HepG2 (cell line): ENCODE measurements around the gene SNRNP200. TPM values are rescaled to one million over a fixed set of nuclear protein-coding genes. Genes with fewer than 3 reads are reported as not detected.

Experiments used
- ATAC-seq: fragments of 200-7000 bp; cut with Tn5 transposase; 3 replicates; pipeline ENCODE4 v1.9.1; 2020; ENCODE audit warnings: mild to moderate bottlenecking, moderate library complexity
- BruUV-seq: library from RNA; stranded (reverse); fragments of 400-500 nt; replicated peaks from 2 replicates; lab custom pipeline; 2021; lab: Mats Ljungman, UMichigan
- CTCF ChIA-PET: fragments of 300-600 bp; formaldehyde crosslinking; extraction: SDS; loops from one replicate; lab custom pipeline; 2021; ENCODE audit warnings: low total read pairs, inconsistent platforms, low intra/inter-chr PET ratio; lab: Yijun Ruan, JAX
- POLR2A ChIA-PET: fragments of 350-600 bp; sonication (Branson Sonifier 250); formaldehyde crosslinking; loops from one replicate; lab custom pipeline; 2020; ENCODE audit warnings: antibody characterized with exemption, inconsistent platforms; lab: Yijun Ruan, JAX
- DNase-seq: peaks from one replicate; pipeline ENCODE4 v3.0.0-alpha.2; 2015; ENCODE audit warnings: low spot score
- FAIRE-seq: peaks from 3 replicates; lab custom pipeline; 2011; peaks lifted over from hg19 to GRCh38; lab: Jason Lieb, UNC
- H2AFZ ChIP-seq: one replicate; pipeline ENCODE4 v1.6.1; 2011; ENCODE audit warnings: low read length, inconsistent platforms
- H3K27ac ChIP-seq: fragments of 300-600 bp; 3 replicates; pipeline ENCODE4 v1.8.0; 2011; ENCODE audit warnings: mixed run types, mild to moderate bottlenecking, mixed read lengths, low read length, inconsistent platforms; ENCODE audit not compliant: insufficient read depth; ENCODE audit errors: extremely low read length
- H3K27me3 ChIP-seq, 2 experiments: fragments of 200-600 bp in 1 of 2; 2 replicates in 1 of 2; 3 replicates in 1 of 2; pipeline versions ENCODE4 v1.6.0 to v1.8.0; 2011; ENCODE audit warnings: low read length in 2 of 2, mild to moderate bottlenecking in 2 of 2, moderate library complexity in 2 of 2, inconsistent platforms in 1 of 2; ENCODE audit not compliant: insufficient read depth in 2 of 2, control insufficient read depth in 1 of 2
- H3K36me3 ChIP-seq, 2 experiments: fragments of 200-600 bp in 1 of 2; replicated peaks in 1 of 2; 2 replicates in 1 of 2; 3 replicates in 1 of 2; pipeline versions ENCODE4 v1.5.1 to v1.8.0; 2011; ENCODE audit warnings: low read length in 2 of 2, inconsistent platforms in 1 of 2; ENCODE audit not compliant: insufficient read depth in 2 of 2, control insufficient read depth in 1 of 2
- H3K4me1 ChIP-seq: 2 replicates; pipeline ENCODE4 v1.5.1; 2012; ENCODE audit warnings: low read length, inconsistent platforms; ENCODE audit not compliant: insufficient read depth
- H3K4me2 ChIP-seq: 2 replicates; pipeline ENCODE4 v1.6.0; 2011; ENCODE audit warnings: low read depth, low read length, inconsistent platforms
- H3K4me3 ChIP-seq, 3 experiments: fragments of 200-600 bp in 1 of 3; sonication (generic), shearing (Covaris generic) in 1 of 3; replicated peaks in 1 of 3; 2 replicates each; pipeline ENCODE4 v1.5.1; 2011 to 2016; ENCODE audit warnings: low read length in 3 of 3, inconsistent platforms in 2 of 3, low read depth in 2 of 3, mild to moderate bottlenecking in 2 of 3, control low read depth in 1 of 3, mixed read lengths in 1 of 3; ENCODE audit not compliant: insufficient read depth in 1 of 3
- H3K79me2 ChIP-seq: one replicate; pipeline ENCODE4 v1.6.1; 2011; ENCODE audit warnings: low read length, inconsistent platforms; ENCODE audit not compliant: insufficient read depth
- H3K9ac ChIP-seq: 2 replicates; pipeline ENCODE4 v1.6.0; 2011; ENCODE audit warnings: mild to moderate bottlenecking, low read depth, low read length, inconsistent platforms; ENCODE audit not compliant: insufficient read depth
- H3K9me3 ChIP-seq: 2 replicates; pipeline ENCODE4 v1.5.1; 2012; ENCODE audit warnings: mild to moderate bottlenecking, low read length
- H4K20me1 ChIP-seq: 2 replicates; pipeline ENCODE4 v1.6.0; 2011; ENCODE audit warnings: inconsistent platforms, mild to moderate bottlenecking, low read length, moderate library complexity; ENCODE audit not compliant: insufficient read depth
- EP300 ChIP-seq, 3 experiments: sonication (generic) in 1 of 3; formaldehyde crosslinking in 1 of 3; IDR thresholded peaks; 2 replicates each; pipeline versions ENCODE4 v1.5.1 to v1.6.1; 2011 to 2020; ENCODE audit warnings: low read depth in 2 of 3, low read length in 2 of 3, borderline replicate concordance in 1 of 3, improper control_type of control experiment in 1 of 3, mild to moderate bottlenecking in 1 of 3, missing genetic modification reagents in 1 of 3, moderate library complexity in 1 of 3
- HNF4A ChIP-seq: sonication (generic); formaldehyde crosslinking; IDR thresholded peaks from 2 replicates; pipeline ENCODE4 v1.4.0; 2020; ENCODE audit warnings: missing genetic modification reagents
- SAP130 ChIP-seq: IDR thresholded peaks from 2 replicates; pipeline ENCODE4 v1.6.1; 2016; ENCODE audit warnings: low read depth
- WGBS: methylation state at CpG from one replicate; pipeline ENCODE4 v1.1.6; 2017; ENCODE audit warnings: low lambda C conversion rate; 5-methylcytosine and 5-hydroxymethylcytosine counted together
- in situ Hi-C: cut with HindIII; loops from 2 replicates; pipeline ENCODE4 v1.10.0; 2017; ENCODE audit warnings: low pct_unique_long_range_greater_than_20kb; ENCODE audit not compliant: extremely low pct_ligation_motif_present
- intact Hi-C: fragments of 100-400 bp; cut with micrococcal nuclease; formaldehyde crosslinking; loops from one replicate; pipeline ENCODE4 v1.10.0; 2022; ENCODE audit not compliant: unreplicated experiment
- polyA plus RNA-seq, 8 experiments: library from polyadenylated mRNA; depleted of rRNA in 3 of 8; stranded (reverse) in 7 of 8; unstranded in 1 of 8; fragments of >200 nt; fragmentation: Illumina TruSeq in 4 of 8; extraction: Trizol in 4 of 8; gene quantifications; 2 replicates each; pipeline versions ENCODE4 v1.2.1 to v1.2.3, GENCODE V29; 2011 to 2016; ENCODE audit warnings: low read depth in 4 of 8, missing spikeins in 1 of 8, mixed read lengths in 1 of 8; ENCODE audit not compliant: insufficient read depth in 1 of 8
- total RNA-seq, 5 experiments: library from RNA; depleted of rRNA; stranded (reverse); fragments of >200 nt; fragmentation: Illumina TruSeq; extraction: Trizol; gene quantifications; 2 replicates each; pipeline ENCODE4 v1.2.3, GENCODE V29; 2016; ENCODE audit warnings: low read depth in 1 of 5
- TF ChIP-seq, protein P1 (sequence below): IDR thresholded peaks from 2 replicates; pipeline ENCODE4 v1.6.1; 2016
- TF ChIP-seq, protein P2 (sequence below): sonication (generic); formaldehyde crosslinking; IDR thresholded peaks from 2 replicates; pipeline ENCODE4 v1.8.1; 2023; ENCODE audit warnings: missing genetic modification reagents, mild to moderate bottlenecking, borderline replicate concordance
- TF ChIP-seq, protein P3 (sequence below): sonication (generic); IDR thresholded peaks from 2 replicates; pipeline ENCODE4 v1.6.1; 2016; ENCODE audit warnings: low read depth, borderline replicate concordance

The SNRNP200 gene
- total and polyA plus RNA-seq, 2 of the 13 experiments (the other 11 are each of a cell fraction or from before 2014, with no cell fraction given) = 99.0 to 232 TPM

DNA sequence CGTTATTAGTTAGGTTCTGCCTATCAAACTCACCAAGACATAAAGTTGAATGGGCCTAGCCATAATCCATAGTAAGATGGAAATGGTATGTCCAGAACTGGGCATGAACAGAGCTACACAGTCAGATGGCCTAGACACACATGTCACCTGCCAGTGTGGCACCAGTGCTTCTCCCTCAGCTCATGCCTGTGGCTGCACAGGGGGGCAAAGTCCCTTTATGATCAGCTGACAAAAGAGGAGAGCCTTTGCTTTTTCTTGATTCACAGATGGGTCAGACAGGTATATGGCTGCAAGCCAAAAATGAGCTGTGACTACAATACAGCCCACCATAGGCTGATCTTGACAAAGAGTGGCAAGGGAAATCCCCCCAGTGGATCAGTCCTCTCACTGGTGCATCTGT is 68.5 kb downstream of the SNRNP200 start:
- Histone ChIP-seq H3K9ac (no peak overlapping the region), H3K9me3 (no peaks in the 10 kb centered on the region), H2AFZ (no peak overlapping the region), H3K36me3 (peaks cover 2 to 17% of the 10 kb centered on the region in 2 experiments; a peak in 3 of 5 replicates), H3K27ac (no peak overlapping the region), H4K20me1 (no peaks in the 10 kb centered on the region), H3K79me2 (no peaks in the 10 kb centered on the region), H3K27me3 (no peaks in the 10 kb centered on the region), H3K4me2 (no peak overlapping the region), H3K4me3 (no peak overlapping the region), H3K4me1 (peaks cover 16% of the 10 kb centered on the region; the same call in 1 of the 2 replicates)
- no TSS peak for BruUV-seq
- in situ Hi-C loops = no loop called here
- POLR2A ChIA-PET = interaction anchor here (1.1 to 1.5 kb wide), 2 partner anchors 24 to 27 kb away, joined by 3 to 6 read pairs; no protein-coding TSS in a partner anchor
- ATAC-seq (peak; percentile 21; the same call in 1 of the 3 replicates), DNase-seq (peak; percentile 50), FAIRE-seq (no peak)
- intact Hi-C loops = no loop called here
- 100% methylated on average over 1 of the region's 1 CpG for WGBS
- CTCF ChIA-PET = no interaction called here
- TF ChIP-seq, protein P1, sequence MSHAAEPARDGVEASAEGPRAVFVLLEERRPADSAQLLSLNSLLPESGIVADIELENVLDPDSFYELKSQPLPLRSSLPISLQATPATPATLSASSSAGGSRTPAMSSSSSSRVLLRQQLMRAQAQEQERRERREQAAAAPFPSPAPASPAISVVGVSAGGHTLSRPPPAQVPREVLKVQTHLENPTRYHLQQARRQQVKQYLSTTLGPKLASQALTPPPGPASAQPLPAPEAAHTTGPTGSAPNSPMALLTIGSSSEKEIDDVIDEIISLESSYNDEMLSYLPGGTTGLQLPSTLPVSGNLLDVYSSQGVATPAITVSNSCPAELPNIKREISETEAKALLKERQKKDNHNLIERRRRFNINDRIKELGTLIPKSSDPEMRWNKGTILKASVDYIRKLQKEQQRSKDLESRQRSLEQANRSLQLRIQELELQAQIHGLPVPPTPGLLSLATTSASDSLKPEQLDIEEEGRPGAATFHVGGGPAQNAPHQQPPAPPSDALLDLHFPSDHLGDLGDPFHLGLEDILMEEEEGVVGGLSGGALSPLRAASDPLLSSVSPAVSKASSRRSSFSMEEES = 0 out of 2 replicates have a peak, but pooled peaks have one; percentile 21
- TF ChIP-seq, protein P2, sequence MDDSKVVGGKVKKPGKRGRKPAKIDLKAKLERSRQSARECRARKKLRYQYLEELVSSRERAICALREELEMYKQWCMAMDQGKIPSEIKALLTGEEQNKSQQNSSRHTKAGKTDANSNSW = no peak
- TF ChIP-seq, protein P3, sequence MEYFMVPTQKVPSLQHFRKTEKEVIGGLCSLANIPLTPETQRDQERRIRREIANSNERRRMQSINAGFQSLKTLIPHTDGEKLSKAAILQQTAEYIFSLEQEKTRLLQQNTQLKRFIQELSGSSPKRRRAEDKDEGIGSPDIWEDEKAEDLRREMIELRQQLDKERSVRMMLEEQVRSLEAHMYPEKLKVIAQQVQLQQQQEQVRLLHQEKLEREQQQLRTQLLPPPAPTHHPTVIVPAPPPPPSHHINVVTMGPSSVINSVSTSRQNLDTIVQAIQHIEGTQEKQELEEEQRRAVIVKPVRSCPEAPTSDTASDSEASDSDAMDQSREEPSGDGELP = peak; percentile 79; the same call in 1 of the 2 replicates
- no peak for TF ChIP-seq EP300 (IDR thresholded peaks at IDR 0.05; ENCODE audit: low read depth in 2 of 2, low read length in 2 of 2)
- no peak for TF ChIP-seq EP300 (CRISPR knock-in tag; IDR thresholded peaks at IDR 0.05; ENCODE audit: borderline replicate concordance)
- 0 out of 2 replicates have a peak, but pooled peaks have one; percentile 28 for TF ChIP-seq SAP130 (CRISPR knock-in tag)
- peak; percentile 51; the same call in 1 of the 2 replicates for TF ChIP-seq HNF4A
